Left renal pelvis (tissue), 4 donors: ENCODE data around the gene KLHDC4. TPM values are rescaled to one million over a fixed set of nuclear protein-coding genes. Genes with fewer than 3 reads are reported as not detected.
"Not testable (repeated sequence)": the region's sequence is repeated elsewhere in the genome, so short reads cannot be mapped to it uniquely, and the experiment has no call there.

Source experiments
- DNase-seq, 4 donors: peaks; one replicate each; pipeline ENCODE4 v3.0.0-alpha.2; 2013; ENCODE audit warnings: low read depth in 4 of 4, low spot score in 3 of 4
- polyA plus RNA-seq, 4 donors: library from polyadenylated mRNA; unstranded; fragments of 120-200 nt; gene quantifications; one replicate each; pipeline ENCODE4 v1.2.1, GENCODE V29; 2013; ENCODE audit not compliant: insufficient read length in 4 of 4

KLHDC4 gene
- 10 to 100 TPM; 20.7 to 42.1 (median 24.9) TPM for polyA plus RNA-seq

DNA sequence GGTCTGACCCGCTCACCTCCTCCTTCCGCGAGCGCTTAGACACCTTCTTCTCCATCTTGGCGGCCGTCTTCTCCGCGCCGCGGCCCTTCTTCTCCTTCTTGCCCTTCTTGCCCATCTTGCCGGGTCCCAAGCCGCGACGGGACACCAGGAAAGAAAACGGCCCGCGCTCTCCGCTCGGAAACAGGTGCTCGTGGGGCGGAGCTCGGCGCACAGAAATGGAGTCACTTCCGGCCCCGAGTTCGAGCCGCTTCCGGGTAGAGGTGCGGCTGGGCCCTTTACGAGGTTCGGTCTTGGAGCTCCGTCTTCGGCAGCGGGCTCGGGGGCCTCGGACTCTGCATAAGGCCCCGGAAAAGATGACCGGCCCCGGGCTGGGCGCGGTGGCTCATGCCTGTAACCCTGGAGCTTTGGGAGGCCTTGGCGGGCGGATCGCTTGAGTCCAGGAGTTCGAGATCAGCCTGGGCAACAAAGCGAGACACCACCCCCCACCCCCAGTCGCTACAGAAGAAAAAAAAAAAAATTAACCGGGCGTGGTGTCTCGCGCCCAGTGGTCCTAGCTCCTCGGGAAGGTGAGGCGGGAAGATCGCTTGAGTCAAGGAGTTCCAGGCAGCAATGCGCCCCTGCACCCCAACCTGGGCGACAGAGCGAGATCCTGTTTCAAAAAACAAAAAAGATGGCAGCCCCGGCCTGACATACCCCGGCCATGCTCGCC is at the start of gene KLHDC4:
Gene KLHDC4, minus strand, starts transcription at position 211 of the 709 bp plus-strand sequence. Its CDS starts 96 bp downstream, at position 115.
- DNase-seq, result peak; percentile 66 to 80 (median 72)

- DNase-seq, result no peak
These were observed 49.8 kb upstream of the KLHDC4 start for GRCh38 chr16:87815567-87815966.

GRCh38 chr16:87812200-87812656 is 46.4 kb upstream of the KLHDC4 start:
- DNase-seq, result no peak

GRCh38 chr16:87811454-87811853 is 45.7 kb upstream of the KLHDC4 start:
- DNase-seq, result not testable (repeated sequence)

GRCh38 chr16:87809150-87809902 is 43.5 kb upstream of the KLHDC4 start:
- DNase-seq, result no peak

- DNase-seq, result no peak
These were observed 42.3 kb upstream of the KLHDC4 start for GRCh38 chr16:87808108-87808507.

DNA sequence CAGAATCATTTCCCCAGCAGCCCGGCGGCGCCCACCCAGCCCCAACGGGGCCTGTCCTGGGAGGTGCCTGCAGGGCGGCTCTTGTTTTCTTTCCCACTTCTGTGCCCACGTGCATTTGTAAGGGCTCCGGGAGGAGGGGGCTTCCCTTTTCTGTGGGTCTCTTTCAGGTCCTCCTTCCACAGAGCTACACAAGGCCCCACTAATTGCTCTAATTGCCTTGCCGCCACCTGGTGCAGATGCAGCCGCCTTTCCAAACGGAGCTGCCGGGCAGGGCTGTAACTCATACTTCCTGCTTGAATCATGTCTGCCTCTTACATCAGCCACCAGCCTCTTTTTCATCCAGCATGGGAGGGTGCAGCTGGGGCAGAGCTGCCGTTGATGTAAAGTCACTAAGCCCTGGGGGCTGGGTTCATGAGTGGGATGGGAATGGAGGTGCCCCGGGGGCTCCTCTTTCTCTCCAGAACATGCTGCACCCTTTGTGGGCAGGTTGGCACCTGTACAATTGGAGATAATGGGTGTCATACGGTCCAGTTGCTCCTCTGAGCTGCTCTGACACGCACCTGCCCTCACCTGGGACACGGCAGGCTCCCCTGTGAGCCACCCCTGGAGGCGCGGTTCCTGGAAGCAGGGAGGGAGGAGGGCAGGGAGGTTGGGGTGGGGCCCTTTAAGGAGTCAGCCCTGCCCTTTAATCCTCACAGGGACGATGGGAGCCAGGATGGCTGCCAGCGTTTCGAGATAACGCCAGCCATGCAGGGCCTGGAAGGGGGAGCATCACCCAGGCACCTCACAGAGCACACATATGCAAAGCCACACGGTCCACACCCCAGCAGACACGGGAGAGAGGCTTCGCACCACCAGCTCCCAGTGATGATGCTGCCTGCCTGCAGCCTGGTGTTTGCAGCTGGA is 41.1 kb upstream of the KLHDC4 start:
- no peak for DNase-seq

- DNase-seq, result no peak
These were observed 40.5 kb upstream of the KLHDC4 start for GRCh38 chr16:87806261-87806640.

DNA sequence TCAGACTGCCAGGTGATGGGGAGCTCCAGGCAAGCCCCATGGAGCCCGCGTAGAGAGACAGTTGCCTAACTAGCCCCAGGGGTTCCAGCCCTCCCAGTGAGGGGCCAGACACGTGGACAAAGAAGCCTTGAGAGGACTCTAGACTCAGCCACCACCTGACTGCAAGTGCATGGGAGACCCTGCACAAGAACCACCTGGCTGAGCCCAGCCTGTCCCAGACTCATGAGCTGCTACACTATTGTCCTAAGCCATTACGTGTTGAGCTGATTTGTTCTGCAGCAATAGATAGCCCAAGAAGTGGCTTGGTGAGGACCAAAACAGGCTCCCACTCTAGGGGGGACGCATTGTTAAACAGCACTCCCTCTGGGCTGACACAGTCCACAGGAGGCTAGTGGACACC is 37.6 kb upstream of the KLHDC4 start:
- no peak for DNase-seq

- DNase-seq, result no peak
These were observed 36.9 kb upstream of the KLHDC4 start for GRCh38 chr16:87802670-87803069.

DNA sequence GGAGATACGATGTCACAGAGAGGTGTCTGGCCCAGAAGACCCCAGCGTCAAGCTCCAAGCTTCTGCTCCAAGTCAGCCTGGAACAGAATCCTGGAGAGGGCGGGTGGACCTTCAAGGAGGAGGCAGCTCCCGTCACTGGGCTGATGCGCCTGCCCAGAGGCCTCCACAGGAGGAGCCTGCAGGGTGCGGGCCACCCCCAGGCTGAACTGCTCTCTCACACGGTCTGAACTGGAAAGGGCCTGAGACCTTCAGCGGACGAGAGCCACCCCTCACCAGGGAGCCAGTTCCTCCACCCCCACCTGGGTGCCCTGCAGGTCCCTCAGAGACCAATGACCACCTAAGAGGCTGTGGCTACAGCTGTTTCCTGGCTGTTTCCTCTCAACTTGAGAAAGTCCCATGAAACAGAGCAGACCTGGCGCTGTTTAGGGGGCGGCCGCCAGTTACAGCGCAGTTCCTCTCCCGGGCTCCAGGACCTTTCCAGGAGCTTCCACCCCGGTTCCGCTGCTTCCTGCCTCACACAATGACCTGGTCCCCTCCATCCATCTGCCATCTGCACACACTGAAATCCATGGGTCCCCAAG is 36.0 kb upstream of the KLHDC4 start:
- no peak for DNase-seq

DNA sequence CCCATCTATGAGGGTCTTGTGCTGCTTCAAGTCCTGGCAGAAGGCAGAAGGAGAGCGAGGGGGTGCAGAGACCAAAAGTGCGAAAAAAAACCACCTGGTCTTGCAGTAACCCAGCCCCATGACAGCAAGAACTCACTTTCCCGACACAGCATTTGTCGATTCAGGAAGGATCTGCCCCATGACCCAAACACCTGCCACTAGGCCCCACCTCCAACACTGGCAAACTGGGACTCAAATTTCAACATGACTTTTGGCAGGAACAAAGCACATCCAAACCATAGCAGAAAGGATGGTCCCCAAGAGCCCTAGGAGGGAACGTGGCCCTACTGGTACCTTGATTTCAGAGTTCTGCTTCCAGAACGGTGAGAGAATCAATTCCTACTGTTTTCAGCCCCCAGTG is 34.7 kb upstream of the KLHDC4 start:
- no peak for DNase-seq

DNA sequence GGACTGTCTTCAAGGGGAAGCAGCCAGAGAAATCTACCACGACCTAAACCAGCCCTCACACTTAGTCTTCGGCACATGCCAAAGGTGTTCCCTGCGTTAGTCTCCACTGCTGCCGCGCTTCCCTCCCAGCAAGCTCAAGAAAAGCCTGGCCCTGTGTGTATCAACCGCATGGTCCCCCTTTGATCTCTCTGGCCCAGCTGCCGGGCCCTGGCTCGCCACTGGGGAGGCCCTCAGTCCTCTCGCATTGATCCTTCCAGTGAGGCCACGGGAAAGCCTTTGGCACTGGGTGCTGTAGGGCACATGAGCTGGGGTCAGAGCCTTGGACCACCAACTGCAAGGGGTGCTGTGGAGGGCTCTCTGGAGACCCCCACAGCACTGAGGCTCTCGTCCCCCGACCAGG is 29.6 kb upstream of the KLHDC4 start:
- DNase-seq, result no peak

- no peak for DNase-seq
These were observed 28.8 kb upstream of the KLHDC4 start for GRCh38 chr16:87794485-87795078.

DNA sequence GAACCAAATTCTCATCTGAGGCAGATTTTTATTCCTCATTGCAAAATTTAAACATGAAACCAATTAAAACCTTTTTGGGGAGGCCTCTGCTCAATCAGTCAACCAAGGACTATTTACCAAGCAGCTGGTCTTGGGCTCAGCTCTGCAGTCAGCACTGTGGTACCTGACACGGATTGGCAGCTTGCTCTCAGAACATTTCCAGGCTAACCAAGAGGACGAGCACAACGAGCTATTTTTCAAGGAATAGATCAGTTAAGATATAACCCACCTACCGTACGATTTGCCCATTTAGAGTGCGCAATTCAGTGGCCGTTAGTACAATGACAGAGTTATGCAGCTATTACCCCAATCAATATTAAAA is 26.4 kb upstream of the KLHDC4 start:
- no peak for DNase-seq

GRCh38 chr16:87791295-87792204 is 25.8 kb upstream of the KLHDC4 start:
- no peak for DNase-seq

DNA sequence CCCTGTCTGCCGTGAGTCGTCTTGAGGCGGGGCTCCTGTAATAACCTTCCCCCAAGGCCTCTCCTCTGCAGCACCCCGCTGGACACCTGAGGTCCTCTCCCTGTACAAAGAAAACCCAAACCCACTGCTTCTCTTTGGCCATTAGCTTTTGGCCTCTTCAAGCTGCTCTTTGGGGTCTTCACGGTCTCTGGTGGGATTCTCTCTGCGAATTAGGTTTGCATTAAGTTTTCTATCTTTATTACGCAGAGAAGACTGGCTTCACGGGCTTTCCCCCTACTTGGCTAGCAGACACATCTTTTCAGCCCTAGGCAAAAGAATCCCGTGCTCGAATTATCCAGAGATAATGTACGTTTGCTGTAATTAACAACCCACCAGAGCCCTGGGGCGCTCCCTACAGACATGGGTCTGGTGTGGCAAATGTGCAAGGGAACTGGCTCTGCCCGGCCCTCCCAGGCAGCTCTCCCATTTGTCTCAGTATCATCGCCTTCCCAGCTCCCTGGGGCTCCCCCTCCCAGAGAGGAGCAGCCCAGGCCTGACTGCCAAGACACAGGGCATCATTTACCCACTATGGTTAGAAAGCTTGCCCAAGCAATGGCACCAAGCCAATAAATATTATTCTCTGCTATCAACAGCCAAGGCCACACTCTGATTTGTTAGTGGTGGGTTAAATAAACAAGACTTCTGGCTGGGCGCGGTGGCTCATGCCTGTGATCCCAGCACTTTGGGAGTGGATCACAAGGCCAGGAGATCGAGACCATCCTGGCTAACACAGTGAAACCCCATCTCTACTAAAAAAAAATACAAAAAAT is 24.7 kb upstream of the KLHDC4 start:
- no peak for DNase-seq
